ENCODE data around the gene KBTBD13.
"Not testable (repeated sequence)": the region's sequence is repeated elsewhere in the genome, so short reads cannot be mapped to it uniquely, and the experiment has no call there.

KBTBD13 gene

GRCh38 chr15:65071381-65071811 lies 5.2 kb upstream of the KBTBD13 start:
- peak; percentile 32 for DNase-seq

- peak; percentile 61 for DNase-seq
Measured at GRCh38 chr15:65072027-65072426, 4.5 kb upstream of the KBTBD13 start.

DNA sequence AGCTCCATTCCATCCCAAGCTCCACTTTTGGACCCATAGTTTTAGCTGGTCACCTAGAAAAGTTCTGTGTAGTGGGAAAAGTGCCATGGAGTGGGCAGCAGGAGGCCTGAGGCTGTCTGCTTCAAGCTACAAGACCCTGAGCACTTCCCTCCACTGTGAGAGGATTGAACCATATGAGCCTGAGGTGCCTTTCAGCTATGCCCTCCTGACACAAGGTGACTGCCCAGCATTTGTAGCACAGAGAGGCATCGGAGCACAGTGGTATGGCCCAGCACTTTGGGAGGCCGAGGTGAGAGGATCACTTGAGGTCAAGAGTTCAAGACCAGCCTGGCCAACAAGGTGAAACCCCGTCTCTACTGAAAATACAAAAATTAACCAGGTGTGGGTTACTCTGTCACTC lies 3.9 kb upstream of the KBTBD13 start:
- no peak for DNase-seq

DNA sequence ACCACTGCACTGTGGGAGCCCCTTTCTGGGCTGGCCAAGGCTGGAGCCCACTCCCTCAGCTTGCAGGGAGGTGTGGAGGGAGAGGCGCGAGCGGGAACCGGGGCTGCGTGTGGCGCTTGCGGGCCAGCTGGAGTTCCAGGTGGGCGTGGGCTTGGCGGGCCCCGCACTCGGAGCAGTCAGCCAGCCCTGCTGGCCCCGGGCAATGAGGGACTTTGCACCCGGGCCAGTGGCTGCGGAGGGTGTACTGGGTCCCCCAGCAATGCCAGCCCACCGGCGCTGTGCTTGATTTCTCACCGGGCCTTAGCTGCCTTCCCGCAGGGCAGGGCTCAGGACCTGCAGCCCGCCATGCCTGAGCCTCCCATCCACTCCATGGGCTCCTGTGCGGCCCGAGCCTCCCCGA lies 1.6 kb upstream of the KBTBD13 start:
- DNase-seq, result not testable (repeated sequence)

- DNase-seq, result not testable (repeated sequence)
Measured at GRCh38 chr15:65075607-65076395, 745 bp upstream of the KBTBD13 start.

- DNase-seq, result no peak
Measured at GRCh38 chr15:65077291-65077980, 890 bp downstream of the KBTBD13 start.

GRCh38 chr15:65077981-65078352 lies 1.4 kb downstream of the KBTBD13 start:
- peak; percentile 47 for DNase-seq

DNA sequence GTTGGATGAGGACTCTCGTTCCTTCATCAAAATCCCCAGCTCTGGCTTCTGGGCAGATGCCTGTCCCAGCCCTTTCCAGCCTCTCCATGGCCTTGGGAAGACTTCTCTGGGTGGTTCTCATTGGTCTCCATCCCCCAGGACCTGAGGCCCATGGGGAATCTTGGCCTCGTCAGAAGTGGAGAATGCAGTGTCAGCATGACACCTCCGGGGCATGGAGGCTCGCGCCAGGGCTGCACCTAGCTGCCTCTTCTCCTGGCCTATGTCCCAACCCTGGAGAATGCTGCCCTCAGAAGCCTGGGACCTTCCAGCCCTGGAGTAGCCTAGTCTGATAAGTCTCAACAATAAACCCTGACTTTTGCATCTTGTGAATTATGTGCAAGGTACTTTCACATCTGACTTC lies 3.0 kb downstream of the KBTBD13 start:
- no peak for DNase-seq

- DNase-seq, result no peak
Measured at GRCh38 chr15:65081270-65081669, 4.7 kb downstream of the KBTBD13 start.

- no peak for DNase-seq
Measured at GRCh38 chr15:65081758-65082157, 5.2 kb downstream of the KBTBD13 start.

DNA sequence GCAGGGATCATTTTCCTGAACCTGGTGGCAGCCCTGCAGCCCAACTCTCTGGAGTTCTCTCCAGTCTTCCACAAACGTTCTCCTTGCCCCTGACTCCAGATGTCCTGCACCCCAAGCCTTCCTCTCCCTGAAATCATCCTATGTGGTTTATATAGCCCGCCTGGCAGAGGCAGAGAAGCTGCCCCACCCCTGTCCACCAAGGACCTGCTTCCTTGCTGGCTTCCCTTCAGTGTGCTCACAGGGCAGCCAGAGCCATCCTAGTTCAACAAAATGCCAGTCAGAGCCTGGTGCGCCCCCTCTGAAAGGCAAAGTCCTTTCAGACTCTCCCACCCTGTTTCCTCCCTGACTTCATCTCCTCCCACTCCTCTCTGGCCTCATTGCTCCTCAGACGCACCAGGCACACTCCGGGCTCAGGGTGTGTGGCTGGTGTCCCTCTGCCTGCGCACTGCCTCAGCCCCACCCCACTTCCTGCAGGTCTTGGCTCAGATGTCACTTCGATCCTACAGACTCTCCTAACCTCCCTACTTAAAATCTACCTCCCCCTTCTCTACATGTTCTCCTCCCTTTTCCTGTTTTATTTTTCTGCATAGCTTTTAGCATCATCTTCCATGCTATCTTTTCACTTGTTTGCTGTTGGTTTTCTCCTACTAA lies 5.9 kb downstream of the KBTBD13 start:
- DNase-seq, result no peak

DNA sequence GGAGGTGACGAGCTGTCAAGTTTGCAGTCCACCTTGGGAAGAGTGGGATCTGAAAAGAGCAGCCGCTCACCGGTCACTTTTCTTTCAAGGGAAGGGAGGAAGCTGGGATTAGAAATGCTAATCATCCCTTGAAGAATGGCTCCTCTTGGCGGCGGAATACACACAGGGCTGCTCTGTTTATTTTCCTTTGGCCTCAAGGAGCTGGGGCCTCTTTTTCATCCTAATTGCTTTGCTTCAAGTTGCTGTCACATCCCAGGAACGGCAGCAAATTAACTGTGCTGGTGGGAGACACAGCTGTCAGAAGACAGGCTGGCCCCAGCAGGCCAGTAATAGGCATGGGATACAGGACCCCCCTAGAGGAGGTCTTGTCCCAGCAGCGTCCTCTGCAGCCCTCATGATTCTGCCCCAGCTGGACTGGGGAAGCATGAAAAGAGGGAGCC lies 6.7 kb downstream of the KBTBD13 start:
- DNase-seq, result peak; percentile 23

DNA sequence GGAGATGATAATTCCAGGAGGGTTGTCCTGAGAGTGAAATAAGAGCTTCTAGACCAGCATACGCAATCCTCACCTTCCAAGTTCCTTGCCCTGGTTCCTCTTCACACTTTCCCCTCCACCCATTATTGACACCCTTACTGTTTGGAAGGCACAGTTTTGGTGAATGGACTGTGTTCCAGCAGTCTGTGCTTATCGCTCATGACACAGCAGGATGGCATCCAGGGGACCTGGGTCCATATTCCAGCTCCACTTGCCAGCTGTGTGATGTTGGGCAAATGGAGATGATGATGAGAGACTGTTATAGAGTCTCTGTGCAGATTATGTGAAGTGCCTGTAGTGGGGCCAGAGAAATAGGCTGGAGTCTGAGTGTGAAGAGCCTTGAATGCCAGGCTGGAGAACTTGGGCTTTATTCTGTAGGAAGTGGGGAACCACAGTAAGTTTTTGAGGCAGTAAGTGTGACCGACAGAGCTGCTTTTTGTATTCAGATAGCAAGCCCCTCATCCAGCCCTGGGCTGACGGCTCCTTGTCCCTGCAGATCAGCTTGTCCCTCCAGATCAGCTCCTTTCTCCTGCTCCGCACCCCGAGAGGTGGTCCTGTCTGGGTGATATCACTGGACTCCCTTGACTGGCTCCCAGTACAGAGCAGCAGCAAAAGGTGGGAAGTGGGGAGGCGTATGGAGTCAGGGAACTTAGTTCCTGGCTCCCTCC lies 8.1 kb downstream of the KBTBD13 start:
- DNase-seq, result no peak

- no peak for DNase-seq
Measured at GRCh38 chr15:65085207-65085753, 8.7 kb downstream of the KBTBD13 start.

- no peak for DNase-seq
Measured at GRCh38 chr15:65085990-65086679, 9.6 kb downstream of the KBTBD13 start.

GRCh38 chr15:65086680-65087111 lies 10.2 kb downstream of the KBTBD13 start:
- DNase-seq, result no peak

- DNase-seq, result no peak
Measured at GRCh38 chr15:65087411-65087810, 10.9 kb downstream of the KBTBD13 start.

- no peak for DNase-seq
Measured at GRCh38 chr15:65087873-65088642, 11.5 kb downstream of the KBTBD13 start.

- DNase-seq, result no peak
Measured at GRCh38 chr15:65088643-65089021, 12.1 kb downstream of the KBTBD13 start.

- no peak for DNase-seq
Measured at GRCh38 chr15:65089206-65089824, 12.8 kb downstream of the KBTBD13 start.

Data from fibroblast of upper back skin (primary cell).